GM12892 (cell line): Measurements from ENCODE around the gene DMXL2.

Source experiments
- POLR2A ChIP-seq: IDR thresholded peaks from 2 replicates; pipeline ENCODE4 v1.6.1; 2011; ENCODE audit warnings: low read depth, low read length, control low read depth
- POLR2AphosphoS5 ChIP-seq: IDR thresholded peaks from 2 replicates; pipeline ENCODE4 v1.6.1; 2011; ENCODE audit warnings: low read depth, low read length, control low read depth
- TAF1 ChIP-seq: IDR thresholded peaks from 2 replicates; pipeline ENCODE4 v1.6.1; 2011; ENCODE audit warnings: low read depth, mild to moderate bottlenecking, control low read depth, low read length, borderline replicate concordance

- no peak for TF ChIP-seq POLR2A
- TF ChIP-seq TAF1, result no peak
- no peak for TF ChIP-seq POLR2AphosphoS5
Measured at GRCh38 chr15:51669381-51669780, 46.8 kb upstream of the DMXL2 start.
